Cerebellar nuclear complex (tissue), 1 donor: ENCODE results near the gene TMED8.

Experiments
- DNase-seq, 2 experiments: peaks; one replicate each; lab custom pipeline; 2025; lab: John Stamatoyannopoulos, UW

Gene TMED8

GRCh38 chr14:77296906-77297305, 80.0 kb downstream of the TMED8 start:
- DNase-seq, result no peak

DNA sequence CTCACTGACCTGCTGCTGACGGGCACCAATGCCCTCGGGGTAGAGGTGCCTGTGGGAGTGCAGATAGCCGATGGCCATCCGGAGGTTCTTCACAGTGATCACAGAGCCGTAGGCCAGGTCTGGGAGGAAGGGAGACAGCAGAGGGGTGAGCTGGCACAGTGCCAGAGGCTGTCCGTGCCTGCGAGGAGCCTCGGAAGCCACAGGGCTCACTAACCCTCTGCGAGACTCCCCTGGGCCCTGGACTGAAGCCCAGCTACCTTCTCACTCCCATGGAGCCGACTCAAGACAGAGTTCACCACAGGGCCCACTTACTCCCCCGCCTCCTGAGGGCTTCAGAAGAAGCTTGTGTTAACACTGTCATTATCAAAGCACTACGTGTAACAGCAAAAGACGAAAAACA, 80.7 kb downstream of the TMED8 start:
- no peak for DNase-seq

DNA sequence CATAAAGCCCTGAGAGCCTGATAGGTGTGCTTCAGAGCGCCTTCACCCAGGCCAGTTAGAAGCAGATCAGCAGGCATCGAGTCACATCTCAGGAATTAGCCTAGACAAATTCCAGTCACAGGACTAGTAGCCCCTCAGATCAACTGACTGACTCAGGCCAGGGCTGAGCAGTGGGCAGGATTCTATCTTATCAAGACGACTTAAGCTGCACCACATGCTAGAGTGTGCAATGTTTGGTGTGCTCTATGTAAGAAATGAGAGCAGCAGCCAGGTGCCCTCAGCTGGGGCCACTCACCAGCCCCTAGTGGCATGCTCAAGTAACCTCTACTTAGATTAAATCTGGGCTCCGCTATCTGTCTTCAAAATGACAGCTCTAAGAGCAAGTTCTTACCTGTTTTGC, 86.2 kb downstream of the TMED8 start:
- no peak for DNase-seq

GRCh38 chr14:77286576-77286975, 90.3 kb downstream of the TMED8 start:
- DNase-seq, result no peak
